HG02973 (cell line): ENCODE measurements around the gene MACROD1.
"Not testable (repeated sequence)": the region's sequence is repeated elsewhere in the genome, so short reads cannot be mapped to it uniquely, and the experiment has no call there.

ENCODE experiments used
- ATAC-seq: cut with Tn5 transposase; IDR thresholded peaks from one replicate; pipeline ENCODE4 v1.9.1; 2021; ENCODE audit warnings: moderate library complexity; ENCODE audit not compliant: unreplicated experiment

Gene MACROD1

DNA sequence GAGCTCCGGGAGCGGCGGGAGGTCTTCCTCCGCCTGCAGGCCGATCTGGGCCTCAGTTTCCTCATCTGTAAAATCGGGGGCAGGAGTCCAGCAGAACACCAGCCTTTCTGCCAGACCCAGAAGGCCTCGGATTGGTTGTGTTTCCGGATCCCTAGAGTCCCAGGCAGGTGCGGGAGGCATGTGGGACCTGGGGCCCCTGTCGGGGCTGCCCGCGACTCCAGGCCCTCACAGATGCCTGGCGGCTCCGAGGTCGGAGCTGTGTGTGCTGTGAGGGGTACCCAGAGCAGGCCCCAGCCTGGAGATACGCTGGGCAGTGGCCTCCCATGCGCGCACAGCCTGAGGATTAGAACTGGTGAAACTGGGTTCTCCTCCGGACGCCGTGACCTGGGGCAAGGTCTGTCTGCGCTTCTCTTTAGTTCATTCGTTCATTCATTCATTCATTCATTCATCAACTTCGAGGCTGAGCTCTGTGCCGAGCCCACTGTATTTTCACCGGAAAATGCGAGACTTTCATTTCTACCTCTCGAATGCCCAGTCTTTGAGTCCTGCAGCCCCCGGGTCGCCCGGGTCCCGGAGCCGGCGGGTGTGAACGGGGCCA lies 105.6 kb downstream of the MACROD1 start:
- no peak for ATAC-seq

- ATAC-seq, result no peak
Observed at GRCh38 chr11:64059339-64060140, 106.4 kb downstream of the MACROD1 start.

DNA sequence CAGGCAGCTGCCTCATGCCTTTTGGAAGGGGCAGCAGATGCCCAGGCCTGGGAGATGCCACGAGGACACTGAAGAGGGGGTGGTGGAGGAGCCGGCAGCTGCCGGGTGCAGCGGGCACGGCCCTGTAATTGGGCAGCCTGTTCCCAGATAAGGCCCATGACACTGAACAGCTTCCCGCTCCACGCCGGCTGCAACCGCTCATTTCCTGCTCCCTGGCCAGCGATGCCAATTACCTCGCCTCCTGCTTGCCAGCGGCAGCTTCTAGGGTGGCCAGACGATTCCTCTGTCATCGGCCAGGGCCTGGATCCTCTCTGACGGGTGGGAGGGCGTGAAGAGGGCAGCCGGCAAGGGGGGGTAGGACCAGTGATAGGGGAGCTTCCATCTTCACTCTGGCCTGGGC lies 107.4 kb downstream of the MACROD1 start:
- no peak for ATAC-seq

GRCh38 chr11:64057890-64058289 lies 108.0 kb downstream of the MACROD1 start:
- ATAC-seq, result no peak

DNA sequence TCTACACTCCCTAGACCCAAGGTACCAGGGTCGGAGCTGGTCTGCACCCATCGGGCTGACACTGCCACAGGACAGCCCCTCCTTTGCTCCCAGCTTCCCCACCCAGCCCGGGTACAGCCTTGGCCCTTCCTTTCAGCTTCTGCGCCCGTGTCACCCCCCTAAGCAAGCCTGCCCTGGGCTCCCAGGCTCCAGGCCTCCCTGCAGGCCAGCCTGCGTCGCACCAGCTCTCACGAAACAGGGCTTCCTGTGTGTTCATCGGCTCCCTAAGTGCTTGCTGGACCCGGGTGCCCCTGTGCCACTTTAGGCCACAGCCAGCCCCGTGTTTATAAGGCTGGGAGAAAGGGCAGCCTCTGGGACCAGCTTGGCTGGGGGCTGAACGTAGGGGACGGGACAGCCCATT lies 109.1 kb downstream of the MACROD1 start:
- ATAC-seq, result no peak

GRCh38 chr11:64056213-64056785 lies 109.6 kb downstream of the MACROD1 start:
- no peak for ATAC-seq

DNA sequence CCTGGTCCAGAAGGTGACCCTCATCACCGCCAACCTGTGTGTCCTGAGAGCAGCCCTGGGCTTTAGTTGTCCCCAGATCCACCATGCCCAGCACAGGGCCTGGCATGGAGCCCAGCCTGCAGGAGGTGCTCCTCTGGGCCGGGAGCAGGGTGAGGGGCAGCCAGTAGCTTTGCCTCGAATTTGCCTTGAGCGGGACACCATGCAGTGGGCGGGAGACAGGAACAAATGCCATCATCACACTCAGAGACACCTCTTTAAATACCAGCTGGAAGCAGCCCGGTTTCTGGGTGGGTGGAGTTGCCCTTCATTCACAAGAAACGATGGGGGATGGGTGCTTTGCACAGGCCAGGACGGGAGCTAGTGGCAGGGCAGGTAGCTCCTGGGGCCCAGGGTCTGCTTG lies 110.8 kb downstream of the MACROD1 start:
- no peak for ATAC-seq

GRCh38 chr11:64053699-64054098 lies 112.2 kb downstream of the MACROD1 start:
- ATAC-seq, result no peak

- no peak for ATAC-seq
Observed at GRCh38 chr11:64052938-64053622, 112.8 kb downstream of the MACROD1 start.

GRCh38 chr11:64052436-64052835 lies 113.5 kb downstream of the MACROD1 start:
- ATAC-seq, result no peak

- ATAC-seq, result no peak
Observed at GRCh38 chr11:64051297-64051696, 114.6 kb downstream of the MACROD1 start.

- ATAC-seq, result no peak
Observed at GRCh38 chr11:64049509-64049908, 116.4 kb downstream of the MACROD1 start.

- no peak for ATAC-seq
Observed at GRCh38 chr11:64048042-64048854, 117.7 kb downstream of the MACROD1 start.

DNA sequence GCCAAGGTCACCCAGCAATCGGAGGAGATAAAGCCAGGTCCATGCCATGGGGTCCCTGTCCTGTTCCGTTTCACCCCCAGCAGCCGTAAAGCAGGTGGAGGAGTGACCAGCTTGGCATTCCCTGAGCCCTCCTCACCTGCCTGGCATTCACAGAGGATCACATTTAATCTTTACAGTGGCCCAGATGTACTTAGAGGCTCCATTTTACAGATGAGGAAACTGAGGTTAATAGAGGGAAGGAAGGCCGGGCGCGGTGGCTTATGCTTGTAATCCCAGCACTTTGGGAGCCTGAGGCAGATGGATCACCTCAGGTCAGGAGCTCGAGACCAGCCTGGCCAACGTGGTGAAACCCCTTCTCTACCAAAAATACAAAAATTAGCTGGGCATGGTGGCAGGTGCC lies 118.5 kb downstream of the MACROD1 start:
- ATAC-seq, result not testable (repeated sequence)

DNA sequence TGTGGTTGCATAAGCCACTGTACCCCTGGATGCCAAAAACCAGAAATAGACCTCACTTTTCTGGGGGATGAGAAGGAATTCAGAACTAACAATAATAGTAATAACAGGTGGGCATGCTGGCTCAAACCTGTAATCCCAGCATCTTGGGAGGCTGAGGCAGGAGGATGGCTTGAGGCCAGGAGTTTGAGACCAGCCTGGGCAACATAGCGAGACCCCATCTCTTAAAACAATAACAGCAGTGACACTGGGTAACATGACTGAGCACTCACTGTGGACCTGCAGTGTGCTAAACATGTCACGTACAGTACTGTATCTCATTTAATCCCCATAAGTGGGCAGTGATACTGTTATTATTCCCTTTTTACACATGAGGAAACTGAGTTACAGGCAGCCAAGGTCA lies 120.2 kb downstream of the MACROD1 start:
- ATAC-seq, result no peak

DNA sequence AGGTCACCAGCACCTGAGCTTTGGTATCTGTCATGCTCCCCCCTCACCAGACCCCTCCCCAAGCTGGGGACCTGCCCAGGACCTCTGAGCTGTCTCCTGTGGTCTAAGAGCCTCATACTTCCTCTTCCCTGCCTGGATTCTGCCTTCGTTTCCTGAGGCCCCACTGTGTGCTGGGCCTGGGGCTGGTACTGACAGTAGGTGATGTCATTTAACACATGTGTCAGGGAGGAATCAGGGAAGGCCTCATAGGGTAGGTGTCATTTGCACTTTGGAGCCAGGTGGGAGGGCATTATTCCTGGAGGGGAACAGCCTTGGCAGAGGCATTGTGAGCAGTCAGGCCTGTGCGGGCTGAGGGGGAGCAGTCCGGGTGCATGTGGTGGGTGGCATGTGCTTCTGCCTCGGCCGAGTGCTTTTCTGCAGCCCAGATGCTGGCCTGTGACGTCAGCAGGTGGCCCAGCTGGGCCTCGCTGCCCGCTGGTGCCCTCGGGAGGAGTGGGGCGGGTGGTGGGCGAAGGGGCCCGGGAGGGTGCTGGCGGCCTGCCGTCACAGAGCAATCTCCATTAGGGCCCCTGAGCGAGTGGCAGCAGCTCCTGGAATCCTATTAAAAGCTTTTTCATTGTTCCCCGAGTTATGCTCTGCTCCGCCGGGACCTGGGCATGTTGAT lies 121.1 kb downstream of the MACROD1 start:
- no peak for ATAC-seq

- ATAC-seq, result no peak
Observed at GRCh38 chr11:64043545-64043944, 122.4 kb downstream of the MACROD1 start.

DNA sequence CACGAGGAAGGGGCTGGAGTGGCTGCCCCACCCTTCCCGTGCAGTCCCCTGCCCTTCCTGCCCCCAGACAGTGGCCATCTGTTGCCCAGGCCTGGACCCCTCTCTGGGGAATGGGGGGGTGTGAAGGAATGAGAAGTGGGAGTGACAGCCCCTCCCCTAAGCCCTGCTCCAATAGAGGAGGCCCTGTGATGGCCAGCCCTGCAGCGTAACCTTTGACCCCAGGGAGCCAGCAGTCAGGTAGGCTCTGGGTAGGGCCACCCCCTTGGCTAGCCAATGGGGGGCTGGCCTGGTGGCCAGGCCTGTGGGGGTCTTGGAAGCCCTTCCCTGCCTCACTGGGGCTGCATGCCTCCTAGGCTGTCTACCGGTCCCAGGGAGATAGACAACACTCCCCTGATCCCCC lies 123.6 kb downstream of the MACROD1 start:
- no peak for ATAC-seq

- ATAC-seq, result no peak
Observed at GRCh38 chr11:64041846-64042245, 124.1 kb downstream of the MACROD1 start.

- no peak for ATAC-seq
Observed at GRCh38 chr11:64040684-64041322, 125.1 kb downstream of the MACROD1 start.
